Skeletal muscle tissue (tissue), 4 donors: ENCODE results near the gene ETNPPL. TPM values are rescaled to one million over a fixed set of nuclear protein-coding genes. Genes with fewer than 3 reads are reported as not detected.

Experiments used
- H3K27ac ChIP-seq: one replicate; pipeline ENCODE4 v1.7.0; 2013; ENCODE audit warnings: mild to moderate bottlenecking, low read depth, low read length, inconsistent platforms
- H3K27me3 ChIP-seq, 3 donors: one replicate each; pipeline ENCODE4 v1.7.0; 2013; ENCODE audit warnings: low read length in 3 of 3; ENCODE audit not compliant: control insufficient read depth in 3 of 3, insufficient read depth in 3 of 3
- H3K36me3 ChIP-seq, 3 donors: one replicate each; pipeline ENCODE4 v1.7.0; 2013; ENCODE audit warnings: low read length in 3 of 3; ENCODE audit not compliant: control insufficient read depth in 3 of 3, insufficient read depth in 3 of 3
- H3K4me1 ChIP-seq, 3 donors: one replicate each; pipeline ENCODE4 v1.7.0; 2013; ENCODE audit warnings: low read length in 3 of 3, mild to moderate bottlenecking in 3 of 3; ENCODE audit not compliant: control insufficient read depth in 3 of 3, insufficient read depth in 3 of 3
- H3K4me3 ChIP-seq, 3 donors: one replicate each; pipeline ENCODE4 v1.7.0; 2013; ENCODE audit warnings: low read length in 3 of 3
- H3K9ac ChIP-seq, 3 donors: one replicate each; pipeline ENCODE4 v1.7.0; 2013; ENCODE audit warnings: low read length in 3 of 3, mild to moderate bottlenecking in 3 of 3, moderate library complexity in 2 of 3, low read depth in 1 of 3
- H3K9me3 ChIP-seq, 3 donors: one replicate each; pipeline ENCODE4 v1.7.0; 2013; ENCODE audit warnings: low read length in 3 of 3; ENCODE audit not compliant: control insufficient read depth in 3 of 3
- total RNA-seq: library from RNA; depleted of rRNA; stranded (reverse); fragments of >200 nt; gene quantifications from one replicate; pipeline ENCODE4 v1.2.3, GENCODE V29; 2014
- donor health status: Osteomylitis.

Gene ETNPPL
- total RNA-seq, 1 donor from 2014 or later: not detected

DNA sequence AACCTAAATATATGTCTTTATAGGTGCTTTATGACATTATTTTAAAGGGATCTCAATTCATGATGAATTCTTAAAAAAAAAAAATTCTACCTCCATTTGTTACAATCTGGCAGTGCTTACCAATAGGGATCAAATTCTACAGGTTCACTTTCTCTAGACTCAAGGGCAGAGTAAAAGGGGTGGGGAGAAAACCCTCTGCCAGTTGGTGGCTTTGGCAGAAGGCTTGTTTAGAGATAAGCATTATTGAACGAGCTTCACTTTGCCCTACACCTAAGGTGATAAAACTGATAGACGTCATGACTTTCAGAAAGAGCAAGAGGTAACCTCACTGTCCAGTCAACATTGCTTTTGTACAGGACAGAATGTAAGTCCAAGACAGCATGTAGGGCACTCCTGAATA lies 58.9 kb downstream of the ETNPPL start:
- Histone ChIP-seq H3K27ac (no peak overlapping the region), H3K27me3 (no peaks in the 10 kb centered on the region), H3K4me1 (no peaks in the 10 kb centered on the region), H3K4me3 (no peak overlapping the region), H3K9me3 (no peaks in the 10 kb centered on the region), H3K9ac (no peak overlapping the region), H3K36me3 (no peaks in the 10 kb centered on the region)

DNA sequence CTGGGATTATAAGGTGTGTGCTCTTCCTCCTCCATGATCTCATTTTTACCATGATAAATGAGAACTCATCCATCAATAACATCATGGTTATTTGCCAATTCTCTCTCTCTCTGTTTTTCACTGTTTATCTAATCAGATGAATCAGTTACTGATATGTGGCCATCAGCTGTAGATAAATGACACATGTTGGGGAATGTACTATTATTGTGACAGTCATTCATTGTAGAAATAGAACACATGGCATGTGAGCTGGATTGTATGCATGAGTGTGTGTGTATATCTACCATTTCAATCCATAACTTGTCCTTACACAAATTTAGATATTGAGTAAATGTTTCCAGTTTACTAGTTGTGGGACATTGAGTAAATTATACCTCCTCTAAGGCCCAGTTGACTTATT lies 59.5 kb downstream of the ETNPPL start:
- H3K9me3 ChIP-seq: no peaks in the 10 kb centered on the region
- no peaks in the 10 kb centered on the region for H3K27me3 ChIP-seq
- no peak overlapping the region for H3K4me3 ChIP-seq
- no peaks in the 10 kb centered on the region for H3K4me1 ChIP-seq
- H3K27ac ChIP-seq: no peak overlapping the region
- H3K9ac ChIP-seq: no peak overlapping the region
- H3K36me3 ChIP-seq: no peaks in the 10 kb centered on the region

DNA sequence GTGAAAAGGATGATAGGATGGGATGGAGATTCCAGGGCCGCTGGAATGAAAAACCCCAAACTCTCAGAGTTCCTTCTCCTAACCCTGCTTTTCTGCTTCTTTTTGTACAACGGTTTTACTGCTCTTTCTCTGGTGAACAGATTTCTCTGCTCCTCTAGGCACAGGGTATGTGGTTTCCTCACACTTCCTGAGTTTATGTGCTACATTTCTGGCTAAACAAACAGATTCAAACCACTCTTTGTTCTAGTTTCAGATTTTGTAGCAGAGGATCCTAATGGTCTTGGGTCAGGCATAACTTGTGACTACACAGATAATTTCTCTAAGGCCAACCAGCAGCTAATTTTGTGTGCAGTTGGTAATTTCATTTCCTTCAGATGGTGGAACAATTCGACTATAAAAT lies 59.9 kb downstream of the ETNPPL start:
- Histone ChIP-seq H3K9me3 (no peaks in the 10 kb centered on the region), H3K9ac (no peak overlapping the region), H3K4me3 (no peak overlapping the region), H3K4me1 (no peaks in the 10 kb centered on the region), H3K27ac (no peak overlapping the region), H3K36me3 (no peaks in the 10 kb centered on the region), H3K27me3 (no peaks in the 10 kb centered on the region)

DNA sequence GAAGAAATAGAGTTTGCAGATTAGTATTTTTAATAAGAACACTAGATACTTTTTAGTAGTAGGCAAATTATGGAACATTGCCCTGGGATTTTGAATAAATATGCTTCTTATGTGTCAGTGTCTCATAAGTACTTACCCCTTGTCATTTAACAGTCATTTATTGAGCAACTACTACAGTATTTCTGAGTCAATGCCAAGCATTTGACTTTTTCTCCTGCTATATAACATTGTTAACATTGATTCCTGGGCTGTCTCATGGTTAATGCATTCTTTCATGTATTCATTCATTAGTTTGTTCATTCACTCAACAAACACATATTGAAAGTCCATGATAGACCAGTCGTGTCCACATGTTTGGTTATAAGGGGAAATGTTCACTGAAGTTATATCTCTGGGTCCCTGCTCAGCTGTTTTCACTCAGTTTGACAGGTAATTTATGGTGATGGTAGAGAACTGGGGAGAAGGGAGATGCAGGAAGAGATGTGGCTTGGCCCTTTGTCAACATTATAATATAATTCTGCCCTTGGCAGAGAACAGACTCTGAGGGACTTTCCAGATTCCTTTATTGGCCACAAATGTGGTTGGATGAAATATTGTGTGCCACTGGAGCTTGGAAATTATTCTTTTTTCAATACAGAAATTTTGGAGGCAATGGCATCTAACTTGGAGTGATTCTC lies 62.6 kb downstream of the ETNPPL start:
- Histone ChIP-seq H3K4me3 (no peak overlapping the region), H3K27ac (no peak overlapping the region)

DNA sequence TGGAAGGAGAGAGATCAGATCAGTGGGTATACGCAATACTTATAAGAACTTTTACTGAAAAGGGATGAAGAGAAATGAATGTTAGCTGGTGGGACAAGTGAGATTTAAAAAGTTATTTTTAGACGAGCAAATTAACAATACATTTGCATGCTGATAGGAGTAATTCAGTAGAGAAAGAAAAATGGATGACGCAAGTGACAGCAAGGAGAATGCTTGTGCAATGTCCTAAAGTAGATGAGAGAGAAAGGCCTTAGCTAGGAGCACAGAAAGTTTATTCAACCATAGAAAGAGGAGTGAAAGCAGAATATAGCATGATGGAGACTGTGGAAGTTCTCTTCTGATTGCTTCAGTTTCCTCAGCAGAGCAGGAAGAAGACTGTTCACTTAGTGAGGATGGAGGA lies 66.7 kb downstream of the ETNPPL start:
- Histone ChIP-seq H3K9me3 (no peaks in the 10 kb centered on the region), H3K4me3 (no peak overlapping the region), H3K27ac (no peak overlapping the region), H3K36me3 (no peaks in the 10 kb centered on the region), H3K4me1 (no peaks in the 10 kb centered on the region), H3K27me3 (no peaks in the 10 kb centered on the region), H3K9ac (no peak overlapping the region)

More for the DNA sequence above, 62.6 kb downstream of the ETNPPL start:
- Histone ChIP-seq H3K36me3 (no peaks in the 10 kb centered on the region), H3K4me1 (no peaks in the 10 kb centered on the region), H3K9me3 (no peaks in the 10 kb centered on the region), H3K9ac (no peak overlapping the region), H3K27me3 (no peaks in the 10 kb centered on the region)

DNA sequence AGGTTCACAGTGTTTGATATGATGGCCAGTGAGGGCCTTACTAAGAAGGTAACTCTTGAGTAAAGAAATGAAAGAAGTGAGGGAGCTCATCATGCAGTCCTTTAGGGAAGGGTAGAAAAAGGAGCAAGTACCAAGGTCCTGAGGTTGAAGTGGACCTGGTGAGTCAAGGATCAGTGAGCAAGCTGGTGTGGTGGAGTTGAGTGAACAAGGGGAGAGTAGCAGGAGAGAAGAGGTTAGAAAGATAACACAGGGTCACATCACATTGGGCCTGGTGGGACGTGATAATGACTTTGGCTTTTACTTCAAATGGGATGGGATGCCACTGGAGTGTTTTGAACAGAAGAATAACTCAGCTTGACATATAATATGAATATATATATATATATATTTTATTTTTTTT lies 67.8 kb downstream of the ETNPPL start:
- no peaks in the 10 kb centered on the region for H3K36me3 ChIP-seq
- H3K27ac ChIP-seq: no peak overlapping the region
- no peak overlapping the region for H3K4me3 ChIP-seq
- H3K27me3 ChIP-seq: no peaks in the 10 kb centered on the region
- no peaks in the 10 kb centered on the region for H3K4me1 ChIP-seq
- no peaks in the 10 kb centered on the region for H3K9me3 ChIP-seq
- no peak overlapping the region for H3K9ac ChIP-seq

DNA sequence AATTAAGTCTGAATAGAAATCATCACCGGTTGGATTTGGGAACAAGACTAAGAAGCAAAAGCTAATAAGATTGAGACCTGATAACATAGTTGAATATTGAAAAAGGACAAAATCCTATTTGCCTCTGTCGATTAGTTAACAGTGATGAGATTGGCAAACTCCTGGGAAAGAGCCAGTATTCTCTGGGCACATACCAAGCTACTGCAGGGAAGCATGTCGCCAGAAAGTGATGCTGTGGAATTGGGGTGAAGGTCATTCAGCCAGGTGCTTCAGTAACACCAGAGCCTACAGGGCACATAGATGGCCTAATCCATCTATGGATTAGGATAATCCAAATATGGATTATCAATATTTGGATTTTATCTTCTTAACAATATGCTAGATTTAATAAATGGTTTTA lies 68.4 kb downstream of the ETNPPL start:
- no peak overlapping the region for H3K9ac ChIP-seq
- H3K9me3 ChIP-seq: no peaks in the 10 kb centered on the region
- no peaks in the 10 kb centered on the region for H3K36me3 ChIP-seq

DNA sequence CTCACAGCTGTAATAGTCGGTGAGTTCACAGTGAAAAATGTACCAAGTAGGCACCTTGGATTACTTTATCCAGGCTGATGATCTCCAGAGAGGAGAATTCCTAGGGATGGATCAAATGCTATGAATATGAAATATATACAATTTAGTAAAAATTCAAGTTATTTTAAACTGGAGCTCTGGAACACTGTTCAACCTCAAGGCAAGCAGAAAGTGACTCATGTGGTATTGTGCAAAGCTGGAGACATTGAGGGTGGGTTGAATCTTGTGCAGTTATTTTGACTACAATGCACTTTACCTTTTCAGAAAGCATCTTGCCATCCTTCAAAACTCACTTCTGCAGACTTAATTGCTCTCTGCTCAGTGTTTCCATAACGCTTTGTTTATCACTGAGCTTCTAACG lies 69.0 kb downstream of the ETNPPL start:
- H3K9ac ChIP-seq: no peak overlapping the region
- H3K36me3 ChIP-seq: no peaks in the 10 kb centered on the region
- no peaks in the 10 kb centered on the region for H3K27me3 ChIP-seq
- no peak overlapping the region for H3K27ac ChIP-seq
- H3K9me3 ChIP-seq: no peaks in the 10 kb centered on the region
- H3K4me3 ChIP-seq: no peak overlapping the region
- no peaks in the 10 kb centered on the region for H3K4me1 ChIP-seq

More for the DNA sequence above, 68.4 kb downstream of the ETNPPL start:
- Histone ChIP-seq H3K27ac (no peak overlapping the region), H3K4me1 (no peaks in the 10 kb centered on the region), H3K4me3 (no peak overlapping the region), H3K27me3 (no peaks in the 10 kb centered on the region)

DNA sequence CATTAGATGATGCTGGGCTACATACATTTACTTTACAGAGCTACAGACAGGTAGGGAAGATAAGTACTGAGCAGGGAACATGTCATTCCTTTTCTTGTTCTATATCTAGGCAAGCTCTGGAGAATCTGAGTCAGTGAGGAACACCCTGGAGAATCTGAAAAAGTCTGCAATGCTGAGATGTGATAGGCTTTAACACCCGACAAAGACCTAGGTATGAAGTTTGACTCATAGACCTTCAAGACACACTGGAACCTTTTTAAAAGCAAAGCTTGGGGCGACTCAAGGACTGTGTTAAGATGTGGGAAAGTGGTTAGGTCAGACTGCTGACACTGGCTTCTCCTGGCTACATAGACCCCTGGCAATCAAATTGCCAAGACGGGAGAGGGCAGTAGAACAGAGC lies 69.6 kb downstream of the ETNPPL start:
- H3K9ac ChIP-seq: no peak overlapping the region
- no peaks in the 10 kb centered on the region for H3K36me3 ChIP-seq
- no peak overlapping the region for H3K27ac ChIP-seq
- H3K27me3 ChIP-seq: no peaks in the 10 kb centered on the region
- H3K4me3 ChIP-seq: no peak overlapping the region
- H3K4me1 ChIP-seq: no peaks in the 10 kb centered on the region
- H3K9me3 ChIP-seq: no peaks in the 10 kb centered on the region
